ENCODE results near the gene NEK11.

The NEK11 gene

DNA sequence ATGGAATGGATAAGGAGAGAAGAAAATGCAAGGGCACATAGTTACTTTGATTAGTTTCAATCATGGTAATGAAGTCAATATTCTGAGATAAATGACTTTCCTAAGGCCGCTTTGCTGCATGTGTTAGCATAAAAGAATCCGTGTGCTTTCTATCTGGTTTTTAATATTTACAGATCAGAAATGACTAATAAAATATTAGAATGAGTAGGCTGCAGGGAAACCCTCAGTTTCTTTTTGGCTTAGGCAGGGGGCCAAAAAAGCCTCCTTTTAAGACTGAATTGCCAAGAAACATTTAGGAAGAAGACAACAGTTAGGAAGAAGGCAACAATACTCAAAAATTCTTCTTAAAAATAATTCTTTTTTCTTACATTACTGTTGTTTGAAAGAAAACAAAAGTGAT, 11.6 kb downstream of the NEK11 start:
- no peak for DNase-seq (ENCODE audit: low read depth in 3 of 3)

DNA sequence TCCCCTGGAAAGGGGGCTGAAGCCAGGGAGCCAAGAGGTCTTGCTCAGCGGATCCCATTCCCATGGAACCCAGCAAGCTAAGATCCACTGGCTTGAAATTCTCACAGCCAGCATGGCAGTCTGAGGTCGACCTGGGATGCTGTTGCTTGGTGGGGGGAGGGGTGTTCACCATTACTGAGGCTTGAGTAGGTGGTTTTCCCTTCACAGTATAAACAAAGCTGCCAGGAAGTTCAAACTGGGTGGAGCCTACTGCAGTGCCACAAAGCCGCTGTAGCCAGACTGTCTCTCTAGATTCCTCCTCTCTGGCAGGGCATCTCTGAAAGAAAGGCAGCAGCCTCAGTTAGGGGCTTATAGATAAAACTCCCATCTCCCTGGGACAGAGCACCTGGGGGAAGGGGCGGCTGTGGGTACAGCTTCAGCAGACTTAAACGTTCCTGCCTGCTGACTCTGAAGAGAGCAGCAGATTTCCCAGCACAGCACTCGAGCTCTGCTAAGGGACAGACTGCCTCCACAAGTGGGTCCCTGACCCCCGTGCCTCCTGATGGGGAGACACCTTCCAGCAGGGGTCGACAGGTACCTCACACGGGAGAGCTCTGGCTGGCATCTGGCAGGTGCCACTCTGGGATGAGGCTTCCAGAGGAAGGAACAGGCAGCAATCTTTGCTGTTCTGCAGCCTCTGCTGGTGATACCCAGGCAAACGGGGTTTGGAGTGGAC, 15.8 kb downstream of the NEK11 start:
- DNase-seq (ENCODE audit: low read depth in 3 of 3), result peak in 1 of 3 experiments; percentile 9

DNA sequence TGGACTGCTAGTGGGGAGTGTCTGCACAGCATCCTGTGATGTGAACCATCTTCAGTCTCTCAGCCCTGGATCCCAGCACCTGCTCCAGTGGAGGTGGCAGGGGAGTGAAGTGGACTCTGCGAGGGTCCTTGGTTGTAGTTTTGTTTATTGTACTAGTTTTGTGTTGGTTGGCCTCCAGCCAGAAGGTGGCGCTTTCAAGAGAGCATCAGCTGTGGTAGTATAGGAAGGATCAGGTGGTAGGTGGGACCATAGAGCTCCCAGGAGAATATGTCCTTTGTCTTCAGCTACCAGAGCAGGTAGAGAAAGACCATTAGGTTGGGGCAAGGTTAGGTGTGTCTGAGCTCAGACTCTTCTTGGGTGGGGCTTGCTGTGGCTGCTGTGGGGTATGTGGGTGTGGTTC, 20.9 kb downstream of the NEK11 start:
- DNase-seq (ENCODE audit: low read depth in 3 of 3), result no peak

GRCh38 chr3:131048030-131048429, 21.4 kb downstream of the NEK11 start:
- DNase-seq (ENCODE audit: low read depth in 3 of 3), result no peak

GRCh38 chr3:131050001-131050400, 23.3 kb downstream of the NEK11 start:
- DNase-seq (ENCODE audit: low read depth in 3 of 3), result no peak

DNA sequence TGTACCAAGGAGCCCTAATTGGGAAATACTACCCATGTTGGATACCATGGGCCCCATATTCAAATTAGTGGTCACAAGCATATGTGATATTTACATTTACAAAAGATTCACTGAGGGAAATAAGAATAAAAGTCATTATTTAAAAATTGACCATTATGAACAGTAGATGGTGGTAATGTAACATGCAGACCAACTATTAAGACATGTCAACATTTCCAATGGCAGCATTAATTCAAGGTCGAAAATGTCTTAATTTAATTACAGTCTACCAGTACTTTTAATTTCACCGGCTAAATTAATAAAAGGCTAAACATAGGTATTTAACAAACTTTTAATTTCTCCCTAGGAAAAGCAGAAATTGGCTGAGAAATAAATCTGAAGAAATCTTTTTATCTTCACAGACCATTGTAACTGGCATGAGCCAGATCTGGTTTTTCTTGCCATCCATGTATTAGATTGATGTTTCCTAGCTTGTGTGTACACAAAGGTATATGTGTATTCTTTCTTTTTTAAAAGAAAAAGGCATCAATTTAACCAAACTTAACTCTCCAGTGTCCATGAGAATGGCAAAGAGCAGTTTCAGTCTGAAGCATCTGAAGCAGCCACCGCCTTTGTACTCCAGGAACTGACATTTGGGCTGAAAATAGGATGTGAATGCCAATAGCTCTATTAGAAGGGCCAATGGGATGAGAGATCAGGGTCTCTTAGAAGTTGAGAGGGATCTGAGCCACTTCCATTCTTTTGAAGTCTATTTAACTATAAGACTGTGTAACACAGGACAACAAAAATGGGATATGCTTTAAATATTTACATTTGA, 26.6 kb downstream of the NEK11 start:
- no peak for DNase-seq (ENCODE audit: low read depth in 3 of 3)

DNA sequence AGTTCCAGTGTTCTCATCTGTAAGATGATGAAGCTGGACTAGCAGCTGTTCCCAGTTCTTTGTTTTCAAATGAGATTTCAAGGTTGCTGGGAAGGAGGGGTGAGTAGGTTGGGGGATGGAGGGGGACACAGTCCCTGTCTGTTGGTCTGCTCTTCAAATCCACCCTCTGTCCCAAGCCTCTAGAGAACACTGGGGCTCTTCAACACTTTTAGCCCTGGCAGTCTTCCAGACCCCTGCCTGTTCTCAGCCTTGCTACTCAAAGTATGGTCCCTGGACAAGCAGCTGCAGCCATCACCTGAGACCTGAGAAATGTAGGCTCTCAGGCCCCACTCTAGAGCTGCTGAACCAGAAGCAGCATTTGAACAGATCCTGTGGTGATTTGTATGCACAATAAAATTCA, 41.3 kb downstream of the NEK11 start:
- no peak for DNase-seq (ENCODE audit: low read depth in 3 of 3)

DNA sequence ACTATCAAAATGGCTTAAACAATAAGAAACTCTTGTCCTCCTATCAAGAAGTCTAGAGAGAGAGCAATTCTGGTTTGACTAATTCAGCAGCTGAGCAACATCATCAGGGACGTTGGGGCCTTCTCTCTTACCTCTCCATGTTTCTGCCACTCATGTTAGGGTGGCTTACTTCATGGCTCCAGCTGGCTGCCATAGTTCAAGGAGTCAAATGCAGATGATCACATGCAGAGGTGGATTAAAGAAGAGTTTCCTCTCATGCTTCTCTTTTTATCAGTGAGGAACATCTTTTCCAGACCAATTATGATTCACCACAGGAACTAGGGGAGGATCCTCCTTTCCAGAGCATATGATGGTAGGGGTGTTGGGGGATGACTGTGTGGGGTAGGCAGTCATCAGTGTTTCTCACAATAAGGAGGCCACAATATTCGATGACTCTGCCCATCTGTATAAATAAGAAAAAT, 45.5 kb downstream of the NEK11 start:
- DNase-seq (ENCODE audit: low read depth in 3 of 3), result no peak

- DNase-seq (ENCODE audit: low read depth in 3 of 3), result no peak
Observed at GRCh38 chr3:131072845-131073244, 46.2 kb downstream of the NEK11 start.

GRCh38 chr3:131075632-131076328, 49.1 kb downstream of the NEK11 start:
- no peak for DNase-seq (ENCODE audit: low read depth in 3 of 3)

GRCh38 chr3:131077904-131078303, 51.2 kb downstream of the NEK11 start:
- DNase-seq (ENCODE audit: low read depth in 3 of 3), result no peak

GRCh38 chr3:131079086-131079485, 52.4 kb downstream of the NEK11 start:
- DNase-seq (ENCODE audit: low read depth in 3 of 3), result no peak

DNA sequence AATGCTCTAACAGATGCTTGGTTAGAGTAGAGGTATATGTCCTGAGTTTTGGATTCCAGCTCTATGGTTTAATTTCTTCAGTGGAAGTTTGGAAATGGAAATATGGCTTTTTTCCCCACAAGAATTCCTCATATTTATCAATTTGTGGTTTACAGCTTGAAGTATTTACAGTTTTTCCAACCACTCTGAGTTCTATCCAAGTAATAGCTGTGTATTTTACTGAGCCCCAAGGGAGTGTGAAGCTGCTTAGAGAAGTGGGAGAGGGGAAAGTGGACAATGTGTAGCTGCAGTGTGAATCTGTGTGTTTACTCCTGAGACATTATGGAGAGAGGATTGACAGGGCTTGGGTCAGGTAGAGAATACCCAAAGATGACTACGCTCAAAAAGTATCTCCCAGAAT, 54.5 kb downstream of the NEK11 start:
- no peak for DNase-seq (ENCODE audit: low read depth in 3 of 3)

DNA sequence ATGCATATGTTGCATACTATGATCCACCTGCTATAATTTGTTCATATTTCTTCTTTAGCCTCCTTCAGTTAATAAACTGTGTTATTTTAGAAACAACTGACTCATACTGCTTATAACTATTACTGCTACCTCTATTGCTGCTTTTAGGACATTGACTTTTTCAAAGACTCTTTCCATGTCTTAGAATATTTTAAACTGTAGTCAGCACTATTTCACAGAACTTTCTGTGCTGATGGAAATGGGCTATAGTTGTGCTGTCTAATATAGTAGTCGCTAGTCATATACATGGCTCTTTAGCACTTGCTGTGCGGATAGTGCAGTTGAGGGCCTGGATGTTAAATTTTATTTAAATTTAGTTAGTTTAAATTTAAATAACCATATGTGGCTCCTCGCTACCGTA, 55.6 kb downstream of the NEK11 start:
- DNase-seq (ENCODE audit: low read depth in 3 of 3), result no peak

DNA sequence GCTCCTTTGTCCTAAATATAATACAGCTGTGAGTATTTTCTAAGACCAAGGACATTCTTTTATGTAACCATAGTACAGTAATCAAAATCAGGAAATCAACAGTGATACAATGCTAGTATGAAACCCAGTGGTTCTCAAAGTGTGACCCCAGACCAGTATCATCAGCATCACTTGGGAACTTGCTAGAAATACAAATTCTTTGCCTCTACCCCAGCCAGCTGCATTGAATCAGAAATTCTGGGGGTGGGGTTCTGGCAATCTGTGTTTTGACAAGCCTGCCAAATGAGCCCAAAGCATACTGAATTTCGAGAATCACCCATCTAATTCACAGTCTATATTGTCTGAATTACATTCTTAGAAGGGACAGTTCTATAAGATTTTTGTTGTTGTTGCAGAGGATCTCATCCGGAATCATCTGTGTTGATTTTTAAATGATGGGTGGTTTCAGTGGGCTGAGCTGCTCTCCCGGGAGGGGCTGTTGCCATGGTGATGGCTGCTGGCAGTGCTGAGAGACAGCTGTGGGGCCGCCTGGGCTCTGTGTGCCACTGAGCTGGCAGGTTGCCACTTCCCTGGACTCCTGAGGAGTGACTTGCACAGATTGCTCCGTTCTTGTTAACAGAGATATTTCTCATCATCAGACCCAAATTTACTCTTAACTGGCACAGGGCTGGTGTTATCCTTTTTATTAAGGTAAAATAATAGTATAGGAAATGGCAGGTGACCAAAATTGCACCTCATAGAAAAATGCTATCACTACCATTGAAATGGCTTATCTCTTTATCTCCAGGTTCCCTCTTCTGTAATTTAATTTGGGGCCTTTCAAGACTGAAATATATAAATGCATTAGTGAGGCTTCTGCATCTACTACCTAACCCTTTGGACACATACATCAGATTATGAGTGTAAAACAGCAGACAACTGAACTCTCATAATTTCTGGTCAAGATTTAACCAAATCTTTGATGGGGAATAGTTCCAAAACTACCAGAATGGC, 56.5 kb downstream of the NEK11 start:
- DNase-seq (ENCODE audit: low read depth in 3 of 3), result no peak

- no peak for DNase-seq (ENCODE audit: low read depth in 3 of 3)
Observed at GRCh38 chr3:131091768-131092167, 65.1 kb downstream of the NEK11 start.

DNA sequence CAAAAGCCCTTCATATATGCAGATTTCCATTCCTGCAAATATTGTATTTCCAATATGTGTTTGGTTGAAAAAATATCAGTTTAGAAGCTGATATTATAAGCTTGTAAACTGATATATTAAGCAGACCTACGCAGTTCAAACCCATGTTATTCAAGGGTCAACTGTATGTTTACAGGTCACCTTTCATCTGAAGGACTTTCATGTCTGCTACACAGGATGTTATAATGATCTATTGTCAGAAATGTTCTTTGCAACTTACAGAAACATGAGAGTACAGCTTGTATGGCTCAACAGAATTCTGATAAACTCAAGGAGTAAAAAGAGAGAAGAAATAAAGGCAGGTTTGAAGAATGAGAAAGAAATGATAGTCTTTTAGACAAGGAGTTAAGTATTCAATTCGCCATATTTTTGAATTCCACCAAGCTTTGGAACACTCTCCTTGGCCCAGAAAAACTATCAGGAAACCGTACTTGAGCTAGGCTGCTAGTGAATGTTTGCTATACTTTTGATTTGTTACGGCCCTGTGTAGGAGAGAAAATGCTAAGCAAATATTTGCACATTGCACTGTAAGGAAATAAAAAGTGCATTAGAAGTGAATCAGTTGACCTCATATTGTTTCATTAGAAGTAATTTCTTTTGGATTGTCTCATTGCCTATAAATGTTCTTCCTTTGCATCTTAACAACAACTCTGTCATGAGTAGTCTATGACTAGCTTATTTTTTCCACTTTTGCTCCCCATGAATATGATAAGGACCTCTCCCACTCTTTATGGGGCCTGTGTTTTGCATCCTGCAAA, 81.2 kb downstream of the NEK11 start:
- no peak for DNase-seq (ENCODE audit: low read depth in 3 of 3)

- no peak for DNase-seq (ENCODE audit: low read depth in 3 of 3)
Observed at GRCh38 chr3:131109156-131109555, 82.5 kb downstream of the NEK11 start.

DNA sequence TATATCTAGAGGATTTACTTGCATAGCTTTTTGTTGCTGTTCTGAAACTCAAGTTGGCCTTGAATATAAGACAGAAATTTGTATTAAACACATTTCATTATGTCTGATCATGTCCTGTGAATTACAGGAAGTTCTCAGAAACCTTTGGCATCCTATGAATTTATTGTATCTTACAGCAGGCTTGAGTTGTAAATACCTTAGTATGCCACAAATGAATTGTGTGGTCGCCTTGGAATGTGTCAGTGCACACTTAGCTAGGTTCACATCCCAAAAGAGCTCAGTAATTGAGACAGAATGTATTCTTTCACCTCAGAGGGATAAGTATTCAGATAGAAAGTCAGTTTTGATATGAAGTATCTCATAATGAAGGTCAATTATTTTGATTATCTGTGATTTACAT, 83.4 kb downstream of the NEK11 start:
- DNase-seq (ENCODE audit: low read depth in 3 of 3), result no peak

- DNase-seq (ENCODE audit: low read depth in 3 of 3), result no peak
Observed at GRCh38 chr3:131114256-131114655, 87.6 kb downstream of the NEK11 start.

GRCh38 chr3:131125684-131126083, 99.0 kb downstream of the NEK11 start:
- DNase-seq (ENCODE audit: low read depth in 3 of 3), result no peak
